Erythroblast (primary cell): ENCODE data around the gene ZNF865.

Experiments used
- GATA1 ChIP-seq: IDR thresholded peaks from 2 replicates; pipeline ENCODE4 v1.6.1; 2011; ENCODE audit warnings: low read depth, mild to moderate bottlenecking, control low read depth, low read length, moderate library complexity
- POLR2A ChIP-seq: IDR thresholded peaks from 2 replicates; pipeline ENCODE4 v1.6.1; 2011; ENCODE audit warnings: mild to moderate bottlenecking, low read length

GRCh38 chr19:55654323-55654867, 48.9 kb downstream of the ZNF865 start:
- TF ChIP-seq POLR2A = no peak
- TF ChIP-seq GATA1 = no peak
